Left ventricle myocardium inferior (tissue), 1 donor: ENCODE measurements around the gene PBX1. TPM values are rescaled to one million over a fixed set of nuclear protein-coding genes. Genes with fewer than 3 reads are reported as not detected.

Experiments used
- DNase-seq: peaks from one replicate; pipeline ENCODE4 v3.0.0-alpha.2; 2020
- H3K27ac ChIP-seq: fragments of 200-600 bp; replicated peaks from 2 replicates; pipeline ENCODE4 v1.8.0; 2021
- H3K27me3 ChIP-seq: fragments of 200-600 bp; 2 replicates; pipeline ENCODE4 v1.8.0; 2021; ENCODE audit warnings: low read depth
- H3K36me3 ChIP-seq: fragments of 200-600 bp; 2 replicates; pipeline ENCODE4 v1.8.0; 2021
- H3K4me1 ChIP-seq: fragments of 200-600 bp; 2 replicates; pipeline ENCODE4 v1.8.0; 2021
- H3K4me3 ChIP-seq: fragments of 200-600 bp; 2 replicates; pipeline ENCODE4 v1.8.0; 2021; ENCODE audit warnings: mild to moderate bottlenecking, moderate library complexity
- H3K9me3 ChIP-seq: fragments of 200-600 bp; replicated peaks from 2 replicates; pipeline ENCODE4 v1.8.0; 2021
- intact Hi-C: fragments of 100-400 bp; cut with micrococcal nuclease; formaldehyde crosslinking; loops from one replicate; pipeline ENCODE4 v1.11.0; 2022
- total RNA-seq: library from RNA; stranded (reverse); fragmentation: NEBNext Ultra II Directional; extraction: Animal tissue kit (Norgen Biotek cat#: 25700); gene quantifications from one replicate; pipeline ENCODE4 v1.2.1, GENCODE V29; 2021
- TF ChIP-seq, protein P1 (sequence below): fragments of 200-600 bp; IDR thresholded peaks from 2 replicates; pipeline ENCODE4 v1.8.0; 2021; ENCODE audit warnings: antibody characterized with exemption, mild to moderate bottlenecking, borderline replicate concordance
- donor health status: DM: no; HTN: yes; CAD: no; lungs with severe emphysema.

The PBX1 gene
- total RNA-seq, 1 donor from 2014 or later = 73.2 TPM

DNA sequence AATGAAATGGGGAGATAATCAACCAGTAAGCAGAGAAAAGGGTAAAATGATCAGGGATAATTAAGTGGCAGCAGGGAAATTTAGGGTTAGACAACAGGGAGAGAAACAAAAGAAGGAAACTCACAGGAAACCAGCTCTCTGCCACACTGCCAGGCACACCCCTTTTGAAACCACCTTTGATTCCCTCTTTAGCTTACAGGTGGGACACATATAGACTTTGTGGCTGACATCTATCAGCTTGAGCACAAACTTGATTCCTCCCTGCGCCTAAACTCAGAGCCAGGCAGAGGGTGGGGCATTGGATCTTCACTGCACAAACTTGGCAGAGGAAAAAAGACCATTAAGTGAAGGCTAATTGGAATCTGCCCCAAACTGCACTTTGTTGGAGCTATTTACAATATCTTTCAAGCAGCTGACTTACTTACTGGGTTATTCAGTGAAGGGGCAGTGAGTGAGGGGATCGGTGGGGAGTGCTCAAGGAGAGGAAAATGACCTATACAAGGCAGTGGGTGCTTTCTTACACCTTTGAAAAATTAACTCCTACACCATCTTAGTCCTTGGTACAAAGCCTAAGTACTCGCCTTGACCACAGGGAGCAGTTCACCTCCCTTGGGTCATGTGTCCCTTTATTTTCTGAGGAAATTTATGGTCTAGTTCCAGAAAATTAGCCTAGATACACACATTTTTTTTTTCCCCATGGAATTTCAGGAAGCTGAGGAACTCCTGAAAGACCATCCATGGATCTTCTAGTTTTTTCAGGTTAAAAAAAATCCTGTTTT is 60.2 kb downstream of the PBX1 start:
- Histone ChIP-seq H3K36me3 (no peaks in the 10 kb centered on the region), H3K27ac (peak overlapping the region; percentile 86), H3K9me3 (no peaks in the 10 kb centered on the region), H3K27me3 (no peaks in the 10 kb centered on the region), H3K4me3 (no peak overlapping the region), H3K4me1 (peaks cover 97% of the 10 kb centered on the region)
- TF ChIP-seq, protein P1, sequence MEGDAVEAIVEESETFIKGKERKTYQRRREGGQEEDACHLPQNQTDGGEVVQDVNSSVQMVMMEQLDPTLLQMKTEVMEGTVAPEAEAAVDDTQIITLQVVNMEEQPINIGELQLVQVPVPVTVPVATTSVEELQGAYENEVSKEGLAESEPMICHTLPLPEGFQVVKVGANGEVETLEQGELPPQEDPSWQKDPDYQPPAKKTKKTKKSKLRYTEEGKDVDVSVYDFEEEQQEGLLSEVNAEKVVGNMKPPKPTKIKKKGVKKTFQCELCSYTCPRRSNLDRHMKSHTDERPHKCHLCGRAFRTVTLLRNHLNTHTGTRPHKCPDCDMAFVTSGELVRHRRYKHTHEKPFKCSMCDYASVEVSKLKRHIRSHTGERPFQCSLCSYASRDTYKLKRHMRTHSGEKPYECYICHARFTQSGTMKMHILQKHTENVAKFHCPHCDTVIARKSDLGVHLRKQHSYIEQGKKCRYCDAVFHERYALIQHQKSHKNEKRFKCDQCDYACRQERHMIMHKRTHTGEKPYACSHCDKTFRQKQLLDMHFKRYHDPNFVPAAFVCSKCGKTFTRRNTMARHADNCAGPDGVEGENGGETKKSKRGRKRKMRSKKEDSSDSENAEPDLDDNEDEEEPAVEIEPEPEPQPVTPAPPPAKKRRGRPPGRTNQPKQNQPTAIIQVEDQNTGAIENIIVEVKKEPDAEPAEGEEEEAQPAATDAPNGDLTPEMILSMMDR = peak; percentile 14
- intact Hi-C loops = no loop called here
- no peak for DNase-seq

DNA sequence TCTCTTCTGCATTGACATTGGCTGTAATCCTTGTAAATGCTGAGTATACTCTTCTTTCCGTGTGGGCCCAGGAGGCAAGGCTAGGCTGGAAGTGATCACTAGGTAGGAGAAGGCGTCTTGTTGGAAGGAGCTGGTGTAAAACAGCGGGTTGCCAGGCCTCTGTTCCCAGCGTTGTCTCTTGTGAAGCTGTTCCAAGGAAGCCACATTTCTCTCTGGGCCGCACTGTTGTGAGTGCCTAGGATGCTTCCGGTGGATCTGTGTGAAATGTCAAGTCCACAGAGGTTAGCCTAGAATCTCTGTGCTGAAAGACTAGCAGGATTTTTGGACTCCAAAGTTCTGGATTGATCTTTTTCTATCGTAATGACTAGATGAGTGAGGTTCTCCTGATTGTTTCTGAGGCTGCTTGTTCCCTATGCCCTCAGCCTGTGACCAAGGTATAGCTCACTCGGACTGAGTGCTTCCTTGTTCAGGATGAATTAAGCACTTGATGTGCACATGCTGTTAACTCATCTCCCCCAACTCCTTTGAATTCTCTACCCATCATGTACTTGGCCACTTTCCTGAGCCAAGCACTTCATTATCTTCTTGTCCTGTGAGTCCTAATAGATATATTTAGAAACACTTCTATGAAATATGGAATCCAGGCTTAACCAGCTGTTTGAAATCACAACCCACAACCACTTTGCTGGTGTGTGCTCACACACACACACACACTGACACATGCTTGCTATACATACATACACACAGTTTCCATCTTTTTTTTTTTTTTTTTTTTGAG is 63.3 kb downstream of the PBX1 start:
- intact Hi-C loops = no loop called here
- H3K4me3 ChIP-seq = peak overlapping the region; percentile 18

DNA sequence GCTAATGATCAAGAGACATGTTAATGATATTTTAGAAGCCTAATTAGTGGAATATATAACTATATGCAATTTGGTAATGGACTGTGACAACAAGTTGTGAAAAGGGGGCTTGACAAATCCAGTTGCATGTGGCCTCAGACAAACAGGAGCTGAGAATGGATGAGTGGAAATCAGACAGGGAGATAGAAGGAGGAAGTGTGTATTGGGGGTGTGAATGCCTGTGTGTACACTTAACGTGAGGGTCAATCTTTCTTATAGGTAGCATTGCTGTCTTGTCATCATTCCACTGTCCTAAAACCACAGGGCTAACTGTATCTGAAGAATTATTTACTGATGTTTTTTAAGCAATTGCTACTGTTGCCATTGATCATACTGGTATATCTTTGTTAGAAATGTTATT is 64.8 kb downstream of the PBX1 start:
- DNase-seq = no peak
- H3K27me3 ChIP-seq = no peaks in the 10 kb centered on the region
- H3K4me1 ChIP-seq = peaks cover 65% of the 10 kb centered on the region
- H3K36me3 ChIP-seq = peaks cover 9% of the 10 kb centered on the region
- intact Hi-C loops = no loop called here
- H3K27ac ChIP-seq = peak overlapping the region; percentile 86
- H3K9me3 ChIP-seq = no peaks in the 10 kb centered on the region
- H3K4me3 ChIP-seq = no peak overlapping the region
- TF ChIP-seq, protein P1 = no peak

More for the DNA sequence above, 63.3 kb downstream of the PBX1 start:
- no peak for DNase-seq
- no peaks in the 10 kb centered on the region for H3K27me3 ChIP-seq
- peak overlapping the region; percentile 86 for H3K27ac ChIP-seq
- TF ChIP-seq, protein P1 = no peak
- peaks cover 9% of the 10 kb centered on the region for H3K36me3 ChIP-seq
- peaks cover 79% of the 10 kb centered on the region for H3K4me1 ChIP-seq
- H3K9me3 ChIP-seq = no peaks in the 10 kb centered on the region

DNA sequence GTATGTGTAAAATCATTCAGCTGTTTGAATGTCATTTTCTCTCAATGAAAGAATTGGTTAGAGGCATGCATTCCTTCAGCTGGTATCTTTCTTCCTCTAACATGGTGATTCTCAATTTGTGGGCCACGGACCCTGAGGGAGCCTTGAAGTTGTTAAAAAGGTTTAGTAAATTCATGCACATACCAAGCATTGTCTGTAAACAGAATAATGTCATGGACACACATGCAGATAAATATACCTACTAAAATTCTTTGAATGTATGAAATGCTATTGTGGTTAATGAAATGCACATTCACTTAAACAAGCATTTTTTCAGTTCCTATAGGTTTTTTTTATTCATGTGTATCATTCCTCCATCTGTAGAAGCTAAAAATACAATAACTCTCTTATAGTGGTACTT is 65.4 kb downstream of the PBX1 start:
- H3K27ac ChIP-seq = peak overlapping the region; percentile 86
- H3K27me3 ChIP-seq = no peaks in the 10 kb centered on the region
- no peak overlapping the region for H3K4me3 ChIP-seq
- DNase-seq = no peak
- no peaks in the 10 kb centered on the region for H3K9me3 ChIP-seq
- TF ChIP-seq, protein P1 = no peak
- peaks cover 9% of the 10 kb centered on the region for H3K36me3 ChIP-seq
- intact Hi-C loops = no loop called here
- peaks cover 61% of the 10 kb centered on the region for H3K4me1 ChIP-seq

DNA sequence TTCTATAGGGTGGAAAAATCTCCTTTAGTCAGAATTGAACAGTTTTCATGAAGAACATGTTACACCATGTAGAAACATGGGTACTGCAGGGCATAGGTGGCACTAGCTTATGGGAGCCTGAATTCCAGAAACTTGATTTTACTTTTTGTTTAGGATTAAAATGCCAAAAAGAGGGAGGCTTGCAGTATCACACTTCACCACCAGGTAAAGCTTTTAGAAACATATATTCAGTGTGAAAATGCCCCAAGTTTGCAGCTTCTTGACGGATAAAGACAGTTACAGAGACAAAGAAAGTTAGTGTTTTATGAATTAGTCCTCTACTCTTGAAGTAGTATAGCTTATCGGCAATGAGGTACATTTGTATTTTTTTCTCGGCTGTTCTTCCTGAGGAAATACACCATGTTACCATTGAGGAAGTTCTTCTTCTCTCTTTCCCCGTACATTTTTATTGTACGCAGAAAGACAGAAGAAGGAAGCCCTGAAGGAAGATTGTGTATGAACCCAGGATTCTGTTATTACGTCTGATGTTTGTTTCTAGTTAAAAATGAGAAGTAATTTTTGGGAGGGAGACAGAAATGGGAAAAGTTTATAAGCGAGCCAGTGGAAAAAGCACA is 66.1 kb downstream of the PBX1 start:
- Histone ChIP-seq H3K4me3 (no peak overlapping the region), H3K27me3 (no peaks in the 10 kb centered on the region), H3K9me3 (no peaks in the 10 kb centered on the region), H3K36me3 (peaks cover 9% of the 10 kb centered on the region), H3K27ac (peak overlapping the region; percentile 8), H3K4me1 (peaks cover 54% of the 10 kb centered on the region)
- TF ChIP-seq, protein P1 = peak; percentile 42
- no peak for DNase-seq
- intact Hi-C loops = no loop called here
